HG03060 (cell line): ENCODE measurements around the gene ANKS1B.

ENCODE experiments used
- ATAC-seq: cut with Tn5 transposase; IDR thresholded peaks from one replicate; pipeline ENCODE4 v1.9.1; 2021; ENCODE audit warnings: low read depth, moderate number of reproducible peaks; ENCODE audit not compliant: unreplicated experiment

ANKS1B gene

GRCh38 chr12:99235381-99235780 lies 749.4 kb downstream of the ANKS1B start:
- ATAC-seq, result no peak

- no peak for ATAC-seq
These were observed 750.0 kb downstream of the ANKS1B start for GRCh38 chr12:99234702-99235101.

- ATAC-seq, result no peak
These were observed 752.4 kb downstream of the ANKS1B start for GRCh38 chr12:99232324-99232723.

GRCh38 chr12:99231031-99231430 lies 753.7 kb downstream of the ANKS1B start:
- ATAC-seq, result no peak

- no peak for ATAC-seq
These were observed 760.5 kb downstream of the ANKS1B start for GRCh38 chr12:99224237-99224636.

- no peak for ATAC-seq
These were observed 761.2 kb downstream of the ANKS1B start for GRCh38 chr12:99223579-99223978.

- no peak for ATAC-seq
These were observed 771.7 kb downstream of the ANKS1B start for GRCh38 chr12:99213047-99213446.

- ATAC-seq, result no peak
These were observed 772.5 kb downstream of the ANKS1B start for GRCh38 chr12:99212275-99212674.

GRCh38 chr12:99205111-99205510 lies 779.6 kb downstream of the ANKS1B start:
- no peak for ATAC-seq

- no peak for ATAC-seq
These were observed 782.7 kb downstream of the ANKS1B start for GRCh38 chr12:99201906-99202645.

GRCh38 chr12:99200711-99201384 lies 783.9 kb downstream of the ANKS1B start:
- no peak for ATAC-seq

- no peak for ATAC-seq
These were observed 789.3 kb downstream of the ANKS1B start for GRCh38 chr12:99195474-99195873.

GRCh38 chr12:99192489-99192888 lies 792.2 kb downstream of the ANKS1B start:
- ATAC-seq, result no peak

- ATAC-seq, result no peak
These were observed 807.9 kb downstream of the ANKS1B start for GRCh38 chr12:99176871-99177270.

GRCh38 chr12:99170461-99170860 lies 814.3 kb downstream of the ANKS1B start:
- no peak for ATAC-seq

GRCh38 chr12:99170037-99170436 lies 814.7 kb downstream of the ANKS1B start:
- ATAC-seq, result no peak

GRCh38 chr12:99157946-99158345 lies 826.8 kb downstream of the ANKS1B start:
- no peak for ATAC-seq

GRCh38 chr12:99154983-99155336 lies 829.8 kb downstream of the ANKS1B start:
- no peak for ATAC-seq

- ATAC-seq, result no peak
These were observed 830.3 kb downstream of the ANKS1B start for GRCh38 chr12:99154216-99154982.

- ATAC-seq, result no peak
These were observed 831.4 kb downstream of the ANKS1B start for GRCh38 chr12:99153293-99153692.

GRCh38 chr12:99152337-99152736 lies 832.4 kb downstream of the ANKS1B start:
- ATAC-seq, result no peak
